Loucy (cell line): ENCODE data around the gene TMEM258.

ENCODE experiments used
- CTCF ChIP-seq: fragments of 200-600 bp; sonication (generic); conservative IDR thresholded peaks from 2 replicates; pipeline ENCODE4 v1.5.1; 2014; ENCODE audit warnings: mild to moderate bottlenecking, antibody characterized with exemption, low read length
- EZH2phosphoT487 ChIP-seq: fragments of 200-600 bp; IDR thresholded peaks from 2 replicates; pipeline ENCODE4 v1.6.1; 2018; ENCODE audit warnings: antibody characterized with exemption, mild to moderate bottlenecking, moderate library complexity, borderline replicate concordance

- TF ChIP-seq CTCF (no peak), EZH2phosphoT487 (no peak)
These were observed 3.1 kb upstream of the TMEM258 start for GRCh38 chr11:61795459-61795858.
